GM21717 (cell line): ENCODE results near the gene CORO6.

ENCODE experiments used
- ATAC-seq: cut with Tn5 transposase; IDR thresholded peaks from one replicate; pipeline ENCODE4 v1.9.1; 2021; ENCODE audit warnings: mild to moderate bottlenecking, moderate library complexity; ENCODE audit not compliant: unreplicated experiment

The CORO6 gene

DNA sequence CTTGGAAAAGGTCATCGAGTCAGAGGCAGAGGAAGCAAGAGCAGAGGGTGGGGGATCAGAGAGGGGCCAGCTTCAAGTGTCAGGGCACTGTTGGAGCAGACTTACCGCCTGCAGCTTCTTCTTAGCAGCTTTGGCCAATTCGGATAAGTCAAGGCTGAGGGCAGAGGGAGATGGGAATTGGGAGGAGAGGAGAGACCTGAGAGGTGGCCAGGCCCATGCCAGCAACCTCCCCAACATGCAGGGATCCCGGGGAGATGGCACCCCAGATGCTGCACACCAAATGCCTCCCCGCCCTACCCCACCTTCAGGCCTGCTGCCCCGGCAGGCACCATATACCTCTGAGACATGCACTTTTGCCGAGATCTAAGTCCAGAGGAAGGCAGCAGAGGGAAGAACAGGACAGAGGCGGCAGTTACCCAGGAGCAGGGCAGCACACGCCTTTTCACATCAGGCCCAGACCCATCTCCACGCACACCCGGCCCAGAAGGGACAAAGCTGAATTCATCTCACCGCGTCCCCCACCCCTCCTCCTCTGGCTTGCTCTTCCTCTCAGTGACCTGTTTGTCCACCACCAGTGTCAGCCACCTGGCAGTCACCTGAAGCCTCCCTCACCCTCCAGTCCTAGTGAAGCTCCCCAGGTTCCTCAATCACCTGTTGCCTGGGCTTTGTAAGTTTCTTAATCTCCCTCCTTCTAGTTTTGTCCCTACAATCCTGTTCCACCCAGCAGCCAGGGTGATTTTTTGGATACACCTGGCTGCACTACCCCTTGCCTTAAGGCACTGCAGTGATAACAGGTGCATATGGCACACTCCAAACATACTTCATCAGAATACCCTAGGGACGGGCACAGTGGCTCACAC is 43.9 kb downstream of the CORO6 start:
- no peak for ATAC-seq

DNA sequence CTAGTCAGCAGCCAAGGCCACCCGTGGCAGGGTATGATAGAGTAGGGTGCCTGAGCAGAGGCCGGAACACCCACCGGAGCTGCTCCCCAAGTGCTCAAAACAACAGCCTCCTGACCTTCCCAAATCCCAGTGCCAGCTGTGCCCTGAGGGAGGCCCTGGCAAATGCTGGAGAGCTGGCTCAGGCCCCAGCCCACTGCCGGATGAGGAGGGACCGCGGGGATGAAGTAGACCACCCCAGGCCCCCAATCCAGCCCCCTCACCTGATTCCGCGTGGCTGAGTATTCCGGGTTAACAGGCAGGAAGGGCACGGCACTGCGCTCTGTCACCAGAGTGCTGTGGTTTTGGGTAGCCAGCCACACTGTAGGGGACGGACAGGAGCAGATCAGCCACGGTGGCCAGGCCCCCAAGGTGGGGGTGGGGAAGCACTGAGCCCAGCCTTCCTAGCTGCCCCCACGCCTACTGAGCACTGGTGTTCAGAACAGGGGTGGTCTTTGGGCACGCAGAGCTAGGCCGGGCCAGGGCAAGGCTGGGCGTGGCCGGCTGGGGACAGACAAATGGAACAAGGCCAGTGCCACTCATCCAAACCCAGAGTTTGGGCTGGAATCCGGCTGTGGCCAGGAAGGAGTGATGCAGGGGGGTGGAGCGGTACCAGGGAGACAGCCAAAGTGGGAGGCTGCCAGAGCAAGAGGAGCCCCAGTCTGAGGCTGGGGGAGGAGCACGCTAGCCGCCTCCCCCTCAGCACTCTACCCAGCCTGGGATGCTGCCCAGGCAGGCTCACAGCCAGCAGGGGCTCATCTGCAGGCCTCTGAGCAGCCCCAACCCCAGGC is 45.1 kb downstream of the CORO6 start:
- no peak for ATAC-seq

GRCh38 chr17:29577001-29577370 is 45.7 kb downstream of the CORO6 start:
- no peak for ATAC-seq

DNA sequence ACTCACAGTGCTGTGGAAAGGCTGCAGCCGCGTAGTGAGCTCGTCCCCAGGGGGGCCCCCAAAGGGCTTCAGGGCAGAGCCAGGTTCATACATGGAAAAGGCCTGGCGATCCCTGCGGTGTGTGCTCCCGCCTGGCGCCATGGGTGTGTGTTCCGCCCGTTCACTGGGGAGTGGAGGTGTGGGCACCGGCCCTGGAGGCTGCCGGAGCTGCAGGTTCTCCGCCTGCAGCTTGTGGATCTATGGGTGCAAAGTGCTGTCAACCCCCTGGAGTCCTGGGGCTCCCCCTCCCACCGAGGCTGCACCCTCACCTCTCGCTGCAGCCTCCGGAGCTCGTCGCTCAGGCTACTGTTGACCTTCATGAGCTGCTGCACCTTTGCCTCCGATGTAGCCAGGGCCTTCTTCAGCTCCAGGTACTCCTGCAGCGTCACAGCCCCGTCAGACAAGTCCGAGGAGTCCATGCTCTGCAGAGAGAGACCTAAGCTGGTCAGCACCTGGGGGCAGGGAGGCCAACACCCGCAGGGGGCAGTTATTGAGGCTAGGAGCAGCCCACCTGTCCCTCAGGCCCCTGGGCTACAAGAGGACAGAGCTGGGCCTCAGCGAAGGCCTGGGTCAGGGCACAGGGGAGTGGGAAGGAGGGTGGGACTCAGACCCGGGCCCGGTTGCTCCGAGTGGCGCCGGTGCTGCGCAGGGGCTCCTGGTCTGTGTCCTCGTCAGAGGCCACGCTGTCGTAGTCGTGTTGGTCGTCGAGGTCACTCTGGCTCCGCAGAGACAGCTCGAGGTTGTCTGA is 46.3 kb downstream of the CORO6 start:
- no peak for ATAC-seq

GRCh38 chr17:29575511-29576213 is 47.0 kb downstream of the CORO6 start:
- no peak for ATAC-seq

- no peak for ATAC-seq
Observed at GRCh38 chr17:29574732-29575510, 47.8 kb downstream of the CORO6 start.

DNA sequence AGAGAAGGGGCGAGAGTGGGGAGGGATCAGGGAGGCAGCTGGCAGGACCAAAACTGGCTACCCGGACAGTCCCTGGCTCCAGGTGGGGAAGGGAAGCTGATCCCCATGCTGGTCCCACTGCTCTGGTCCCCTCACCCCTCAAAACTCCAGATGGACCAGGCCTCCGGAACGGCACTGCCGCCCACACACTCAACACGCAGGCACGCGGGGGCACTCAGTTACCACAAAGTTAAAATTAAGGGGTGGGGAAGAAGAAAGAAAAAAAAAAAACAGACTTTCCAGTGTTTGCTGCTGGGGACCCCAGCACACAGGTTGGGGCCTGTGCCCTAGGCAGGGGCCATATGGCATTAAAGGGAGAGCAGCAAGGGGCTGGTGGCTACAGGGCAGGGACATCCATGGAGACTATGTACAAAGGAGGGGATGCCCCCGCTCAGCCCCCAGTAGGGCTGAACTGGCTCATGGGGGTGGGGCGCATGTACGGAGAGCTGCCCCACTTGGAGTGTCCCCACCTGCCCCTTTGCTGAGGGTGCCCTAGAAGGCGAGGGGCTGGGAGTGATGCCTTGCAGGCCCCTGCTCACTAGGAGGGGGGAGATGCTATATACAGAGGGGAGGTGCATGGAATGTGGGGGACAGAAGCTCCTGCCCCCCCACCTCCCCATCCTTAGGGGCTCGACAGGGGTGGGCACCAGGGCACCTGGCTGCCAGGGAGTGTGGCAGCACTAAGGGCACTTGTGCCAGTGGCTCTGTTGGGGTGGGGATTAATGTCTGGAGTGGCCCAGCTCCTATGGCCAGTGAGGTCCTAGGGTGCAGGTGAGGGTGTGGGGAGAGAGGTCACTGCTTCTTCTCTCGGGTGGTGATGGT is 48.6 kb downstream of the CORO6 start:
- no peak for ATAC-seq

- no peak for ATAC-seq
Observed at GRCh38 chr17:29573558-29573869, 49.2 kb downstream of the CORO6 start.

GRCh38 chr17:29572691-29573557 is 49.8 kb downstream of the CORO6 start:
- ATAC-seq, result no peak

GRCh38 chr17:29571883-29572681 is 50.6 kb downstream of the CORO6 start:
- no peak for ATAC-seq

DNA sequence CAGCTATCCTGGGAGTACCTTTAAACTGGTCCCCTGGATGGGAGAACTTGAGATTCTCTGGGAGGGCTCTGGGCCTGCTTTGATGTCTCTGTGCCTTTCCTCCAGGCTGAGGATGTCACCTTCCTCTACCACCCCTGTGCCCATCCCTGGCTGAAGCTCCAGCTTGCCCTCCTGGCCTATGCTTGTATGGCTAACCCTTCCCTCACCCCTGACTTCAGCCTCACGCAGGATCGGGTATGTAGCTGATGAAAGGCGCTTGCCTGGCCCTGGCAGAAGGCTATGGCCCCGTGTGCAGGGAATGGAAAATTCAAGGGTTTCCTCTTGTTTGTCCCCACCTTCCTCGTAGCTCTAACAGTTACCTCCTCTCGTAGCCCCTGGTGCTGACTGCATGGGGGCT is 51.2 kb downstream of the CORO6 start:
- no peak for ATAC-seq

DNA sequence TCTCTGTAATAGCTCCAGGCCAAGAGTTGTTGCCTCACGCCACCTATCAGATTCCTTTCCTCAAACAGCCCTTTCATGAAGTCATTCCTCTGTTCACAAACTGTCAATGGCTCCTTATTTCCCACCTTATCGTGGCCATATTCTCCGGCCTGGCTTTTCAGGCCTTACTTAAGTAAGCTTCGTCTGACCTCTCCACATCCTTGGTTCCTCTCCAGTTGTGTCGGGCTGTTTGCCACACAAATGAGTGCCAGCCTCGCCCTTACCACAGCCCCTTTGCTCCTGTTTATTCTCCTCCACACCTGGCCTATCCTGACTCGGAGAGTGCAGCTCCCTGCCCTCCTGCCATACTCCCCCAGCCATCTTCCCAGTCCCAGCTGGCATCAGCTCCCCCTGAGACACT is 52.2 kb downstream of the CORO6 start:
- ATAC-seq, result no peak

- no peak for ATAC-seq
Observed at GRCh38 chr17:29569245-29569950, 53.3 kb downstream of the CORO6 start.

GRCh38 chr17:29568331-29569244 is 54.1 kb downstream of the CORO6 start, which contains the start of gene TP53I13:
Gene TP53I13, plus strand, starts transcription at chr17:29568701. Its CDS starts 58 bp downstream, at chr17:29568759.
- peak; percentile 38 for ATAC-seq

- ATAC-seq, result peak; percentile 41
Observed at GRCh38 chr17:29567554-29568330, 55.0 kb downstream of the CORO6 start.
